GM13976 (cell line): Measurements from ENCODE around the gene MYL5.
"Not testable (repeated sequence)": the region's sequence is repeated elsewhere in the genome, so short reads cannot be mapped to it uniquely, and the experiment has no call there.

Experiments used
- DNase-seq: peaks from one replicate; pipeline ENCODE4 v3.0.0; 2012; ENCODE audit warnings: low spot score
- in situ Hi-C: fragments of 300-500 bp; cut with MboI; formaldehyde crosslinking; loops from one replicate; pipeline ENCODE4 v1.12.0; 2022; ENCODE audit warnings: low sequenced_read_pairs, mixed read lengths, inconsistent platforms; ENCODE audit not compliant: unreplicated experiment
- TF ChIP-seq, protein P1 (sequence below): IDR thresholded peaks from 2 replicates; pipeline ENCODE4 v1.5.1; 2012; ENCODE audit warnings: borderline replicate concordance, mild to moderate bottlenecking; ENCODE audit not compliant: insufficient read depth; ENCODE audit errors: extremely low read depth, missing control alignments, control extremely low read depth

MYL5 gene

GRCh38 chr4:702618-703048 lies 28.3 kb downstream of the MYL5 start:
- in situ Hi-C loops: no loop called here
- TF ChIP-seq, protein P1, sequence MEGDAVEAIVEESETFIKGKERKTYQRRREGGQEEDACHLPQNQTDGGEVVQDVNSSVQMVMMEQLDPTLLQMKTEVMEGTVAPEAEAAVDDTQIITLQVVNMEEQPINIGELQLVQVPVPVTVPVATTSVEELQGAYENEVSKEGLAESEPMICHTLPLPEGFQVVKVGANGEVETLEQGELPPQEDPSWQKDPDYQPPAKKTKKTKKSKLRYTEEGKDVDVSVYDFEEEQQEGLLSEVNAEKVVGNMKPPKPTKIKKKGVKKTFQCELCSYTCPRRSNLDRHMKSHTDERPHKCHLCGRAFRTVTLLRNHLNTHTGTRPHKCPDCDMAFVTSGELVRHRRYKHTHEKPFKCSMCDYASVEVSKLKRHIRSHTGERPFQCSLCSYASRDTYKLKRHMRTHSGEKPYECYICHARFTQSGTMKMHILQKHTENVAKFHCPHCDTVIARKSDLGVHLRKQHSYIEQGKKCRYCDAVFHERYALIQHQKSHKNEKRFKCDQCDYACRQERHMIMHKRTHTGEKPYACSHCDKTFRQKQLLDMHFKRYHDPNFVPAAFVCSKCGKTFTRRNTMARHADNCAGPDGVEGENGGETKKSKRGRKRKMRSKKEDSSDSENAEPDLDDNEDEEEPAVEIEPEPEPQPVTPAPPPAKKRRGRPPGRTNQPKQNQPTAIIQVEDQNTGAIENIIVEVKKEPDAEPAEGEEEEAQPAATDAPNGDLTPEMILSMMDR: no peak
- no peak for DNase-seq

- TF ChIP-seq, protein P1: no peak
- no peak for DNase-seq
- in situ Hi-C loops: no loop called here
These were observed 29.2 kb downstream of the MYL5 start for GRCh38 chr4:703336-704197.

DNA sequence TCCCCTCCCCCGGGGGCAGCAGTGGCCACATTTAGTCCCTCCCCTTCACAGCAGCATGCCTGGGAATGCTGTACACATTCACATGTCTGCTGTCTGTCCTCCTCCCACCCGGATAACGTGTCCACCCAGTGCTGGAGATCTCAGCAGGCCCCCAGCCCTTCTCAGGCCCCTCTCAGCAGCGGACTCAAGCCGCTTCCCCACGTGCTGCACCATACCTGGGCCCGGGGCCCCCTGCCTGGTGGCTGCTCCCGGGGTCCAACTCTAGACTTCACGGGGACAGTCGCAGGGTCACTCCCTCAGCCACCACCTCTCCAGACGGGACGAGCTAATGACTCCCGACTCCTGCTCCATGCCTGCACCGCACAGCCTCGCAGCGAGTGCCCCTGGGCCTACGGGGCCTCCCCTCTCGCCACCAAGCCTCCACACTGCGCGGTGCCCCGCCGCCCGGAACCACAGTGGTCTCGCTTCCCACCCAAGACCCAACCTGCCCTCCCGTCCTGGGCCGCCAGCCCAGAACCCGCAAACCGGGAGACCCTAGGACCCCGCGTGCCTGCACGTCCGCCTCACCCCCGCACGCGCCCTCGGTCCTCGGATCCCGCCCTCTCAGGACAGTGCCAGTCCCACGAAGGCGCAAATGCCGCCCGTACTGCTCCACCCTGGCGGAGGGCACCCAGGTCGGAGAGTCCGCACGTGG lies 30.0 kb downstream of the MYL5 start:
- in situ Hi-C loops: no loop called here
- no peak for DNase-seq

DNA sequence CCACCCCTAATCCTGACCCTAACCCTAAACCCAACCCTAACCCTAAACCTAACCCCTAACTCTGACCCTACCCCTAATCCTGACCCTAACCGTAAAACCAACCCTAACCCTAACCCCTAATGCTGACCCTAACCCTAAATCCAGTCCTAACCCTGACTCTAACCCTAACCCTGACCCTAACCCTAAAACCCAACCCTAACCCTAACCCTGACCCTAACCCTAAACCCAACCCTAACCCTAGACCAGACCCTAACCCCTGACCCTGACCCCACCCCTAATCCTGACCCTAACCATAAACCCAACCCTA lies 30.6 kb downstream of the MYL5 start:
- no peak for DNase-seq
- TF ChIP-seq, protein P1: no peak
- in situ Hi-C loops: no loop called here

More for the DNA sequence above, 30.0 kb downstream of the MYL5 start:
- TF ChIP-seq, protein P1: no peak

- in situ Hi-C loops: no loop called here
These were observed 31.1 kb downstream of the MYL5 start, which contains the start of gene PCGF3 for GRCh38 chr4:705278-706082. Gene PCGF3, plus strand, starts transcription at chr4:705832. Its CDS starts 27,849 bp downstream, at chr4:733681.

DNA sequence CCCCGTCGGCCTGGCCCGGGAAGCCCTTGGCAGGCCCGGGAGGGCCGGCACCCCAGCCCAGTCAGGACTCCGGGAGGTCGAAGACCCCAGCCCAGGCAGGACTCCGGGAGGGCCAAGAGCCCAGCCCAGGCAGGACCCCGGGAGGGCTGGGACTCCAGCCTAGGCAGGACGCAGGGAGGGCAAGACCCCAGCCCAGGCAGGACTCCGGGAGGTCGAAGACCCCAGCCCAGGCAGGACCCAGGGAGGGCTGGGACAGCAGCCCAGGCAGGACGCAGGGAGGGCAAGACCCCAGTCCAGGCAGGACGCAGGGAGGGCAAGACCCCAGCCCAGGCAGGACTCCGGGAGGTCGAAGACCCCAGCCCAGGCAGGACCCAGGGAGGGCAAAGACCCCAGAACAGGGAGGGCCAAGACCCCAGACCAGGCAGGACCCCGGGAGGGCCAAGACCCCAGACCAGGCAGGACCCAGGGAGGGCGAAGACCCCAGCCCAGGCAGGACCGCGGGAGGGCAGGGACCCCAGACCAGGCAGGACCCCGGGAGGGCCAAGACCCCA lies 31.8 kb downstream of the MYL5 start:
- in situ Hi-C loops, DNase-seq: not testable (repeated sequence)

More at GRCh38 chr4:705278-706082, 31.1 kb downstream of the MYL5 start, which contains the start of gene PCGF3:
- peak; percentile 100 for DNase-seq
- TF ChIP-seq, protein P1: no peak
